ENCODE data around the gene KRTAP1-3. TPM values are rescaled to one million over a fixed set of nuclear protein-coding genes. Genes with fewer than 3 reads are reported as not detected.
A peak's percentile ranks its signal among the peaks of the same experiment; 100 is the strongest.
"Not testable (repeated sequence)": the region's sequence is repeated elsewhere in the genome, so short reads cannot be mapped to it uniquely, and the experiment has no call there.

KRTAP1-3 gene, protein sequence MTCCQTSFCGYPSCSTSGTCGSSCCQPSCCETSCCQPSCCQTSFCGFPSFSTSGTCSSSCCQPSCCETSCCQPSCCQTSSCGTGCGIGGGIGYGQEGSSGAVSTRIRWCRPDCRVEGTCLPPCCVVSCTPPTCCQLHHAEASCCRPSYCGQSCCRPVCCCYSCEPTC
- not detected for total RNA-seq

DNA sequence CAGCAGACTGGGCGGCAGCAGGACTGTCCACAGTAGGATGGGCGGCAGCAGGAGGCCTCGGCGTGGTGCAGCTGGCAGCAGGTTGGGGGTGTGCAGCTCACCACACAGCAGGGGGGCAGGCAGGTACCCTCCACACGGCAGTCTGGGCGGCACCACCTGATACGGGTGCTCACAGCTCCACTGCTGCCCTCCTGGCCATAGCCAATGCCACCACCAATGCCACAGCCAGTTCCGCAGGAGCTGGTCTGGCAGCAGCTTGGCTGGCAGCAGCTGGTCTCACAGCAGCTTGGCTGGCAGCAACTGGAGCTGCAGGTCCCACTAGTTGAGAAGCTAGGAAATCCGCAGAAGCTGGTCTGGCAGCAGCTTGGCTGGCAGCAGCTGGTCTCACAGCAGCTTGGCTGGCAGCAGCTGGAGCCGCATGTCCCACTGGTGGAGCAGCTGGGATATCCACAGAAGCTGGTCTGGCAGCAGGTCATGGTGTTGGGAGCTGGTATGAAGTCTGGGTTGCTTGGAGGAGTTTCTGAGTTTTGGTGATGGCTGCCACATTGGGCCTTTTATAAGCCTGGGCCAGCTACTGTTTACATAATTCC is at the start of gene KRTAP1-3:
KRTAP1-3 (minus strand) TSS at position 529 of the 590 bp plus-strand sequence; CDS start at position 476, 53 bp downstream.
- DNase-seq, result peak; percentile 74

DNA sequence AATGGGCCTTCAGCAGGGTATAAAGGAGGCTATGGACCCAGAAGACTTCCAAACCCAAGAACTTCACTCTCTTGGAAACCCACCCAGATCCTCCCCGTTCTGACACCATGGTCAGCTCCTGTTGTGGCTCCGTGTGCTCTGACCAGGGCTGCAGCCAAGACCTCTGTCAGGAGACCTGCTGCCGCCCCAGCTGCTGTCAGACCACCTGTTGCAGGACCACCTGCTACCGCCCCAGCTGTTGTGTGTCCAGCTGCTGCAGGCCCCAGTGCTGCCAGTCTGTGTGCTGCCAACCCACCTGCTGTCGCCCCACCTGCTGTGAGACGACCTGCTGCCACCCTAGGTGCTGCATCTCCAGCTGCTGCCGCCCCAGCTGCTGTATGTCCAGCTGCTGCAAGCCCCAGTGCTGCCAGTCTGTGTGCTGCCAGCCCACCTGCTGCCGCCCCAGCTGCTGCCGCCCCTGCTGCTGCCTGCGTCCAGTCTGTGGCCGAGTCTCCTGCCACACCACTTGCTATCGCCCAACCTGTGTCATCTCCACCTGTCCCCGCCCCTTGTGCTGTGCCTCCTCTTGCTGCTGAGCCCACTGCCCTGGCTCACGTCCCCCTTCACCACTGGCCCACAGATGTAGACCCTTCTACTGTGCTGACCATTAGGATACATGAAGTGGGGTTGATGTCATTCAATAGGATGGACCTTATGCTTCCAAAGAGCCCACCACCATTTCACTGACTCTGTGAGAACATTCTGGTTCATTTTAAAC is 49.6 kb upstream of the KRTAP1-3 start, which contains the start of gene KRTAP4-7:
KRTAP4-7 (plus strand) TSS at position 51 of the 757 bp plus-strand sequence; CDS start at position 108, 57 bp downstream.
- not testable (repeated sequence) for DNase-seq

GRCh38 chr17:41083427-41083826 is 48.8 kb upstream of the KRTAP1-3 start:
- not testable (repeated sequence) for DNase-seq

- no peak for DNase-seq
Measured at GRCh38 chr17:41082626-41083025, 48.0 kb upstream of the KRTAP1-3 start.

GRCh38 chr17:41076788-41077187 is 42.1 kb upstream of the KRTAP1-3 start:
- no peak for DNase-seq

- no peak for DNase-seq
Measured at GRCh38 chr17:41073676-41074075, 39.0 kb upstream of the KRTAP1-3 start.

- DNase-seq, result peak; percentile 66
Measured at GRCh38 chr17:41071606-41072360, 37.1 kb upstream of the KRTAP1-3 start.

DNA sequence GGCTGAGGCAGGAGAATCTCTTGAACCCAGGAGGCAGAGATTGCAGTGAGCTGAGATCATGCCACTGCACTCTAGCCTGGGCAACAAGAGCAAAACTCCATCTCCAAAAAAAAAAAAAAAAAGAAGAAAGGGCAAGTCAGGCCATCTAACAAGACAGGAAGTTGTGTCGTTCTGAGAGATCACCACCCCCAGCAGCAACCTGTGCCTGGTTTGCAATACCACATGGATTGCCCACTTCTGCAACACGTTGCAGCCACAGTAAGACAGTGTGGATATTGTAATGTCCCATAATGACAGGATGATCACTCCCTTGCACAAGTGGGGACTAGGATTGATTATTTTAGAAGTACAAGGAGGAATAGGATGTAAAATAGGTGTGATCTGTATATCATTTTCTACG is 34.4 kb upstream of the KRTAP1-3 start:
- DNase-seq, result no peak

DNA sequence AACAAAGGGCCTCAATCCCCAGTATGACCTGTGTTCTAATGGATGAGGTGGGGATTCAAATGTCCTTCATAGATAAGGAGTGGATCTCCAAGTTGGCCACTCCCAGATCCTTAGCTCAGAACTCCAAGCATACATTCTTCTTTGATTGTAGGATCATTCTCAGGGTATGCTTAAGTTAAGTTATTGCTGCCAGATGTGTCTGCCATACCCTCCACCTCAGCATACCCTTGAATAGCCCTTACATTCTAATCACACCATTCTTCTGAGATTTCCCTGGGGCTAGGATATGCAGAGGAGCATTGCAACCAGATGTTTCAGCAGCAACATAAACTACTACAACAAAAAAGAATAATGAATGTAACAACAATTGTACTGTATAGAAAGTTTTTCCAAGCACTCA is 32.6 kb upstream of the KRTAP1-3 start:
- no peak for DNase-seq

- no peak for DNase-seq
Measured at GRCh38 chr17:41065829-41066624, 31.4 kb upstream of the KRTAP1-3 start, which contains the start of gene KRTAP2-4. Gene KRTAP2-4, minus strand, starts transcription at chr17:41065879. Its CDS starts 34 bp downstream, at chr17:41065845.

GRCh38 chr17:41065016-41065689 is 30.5 kb upstream of the KRTAP1-3 start:
- DNase-seq, result not testable (repeated sequence)

GRCh38 chr17:41064301-41064700 is 29.6 kb upstream of the KRTAP1-3 start:
- no peak for DNase-seq

DNA sequence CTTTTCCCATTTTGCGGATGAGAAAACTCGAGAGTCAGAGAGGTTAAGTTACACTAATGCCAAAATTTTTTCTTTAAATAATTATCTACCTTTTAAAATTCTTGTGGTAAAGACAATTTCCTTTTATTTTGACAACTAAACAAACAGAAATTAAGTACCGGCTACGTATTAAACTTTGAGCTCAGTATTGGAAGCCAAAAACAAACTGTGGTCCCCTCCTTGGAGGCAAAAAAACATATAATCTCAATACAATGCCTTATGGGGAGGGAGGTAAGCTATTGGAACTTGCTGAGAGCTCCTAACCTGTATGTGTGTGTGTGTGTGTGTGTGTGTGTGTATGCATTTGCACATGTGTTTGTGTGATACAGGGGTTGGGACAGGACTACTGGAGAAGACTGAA is 28.8 kb upstream of the KRTAP1-3 start:
- DNase-seq, result no peak

DNA sequence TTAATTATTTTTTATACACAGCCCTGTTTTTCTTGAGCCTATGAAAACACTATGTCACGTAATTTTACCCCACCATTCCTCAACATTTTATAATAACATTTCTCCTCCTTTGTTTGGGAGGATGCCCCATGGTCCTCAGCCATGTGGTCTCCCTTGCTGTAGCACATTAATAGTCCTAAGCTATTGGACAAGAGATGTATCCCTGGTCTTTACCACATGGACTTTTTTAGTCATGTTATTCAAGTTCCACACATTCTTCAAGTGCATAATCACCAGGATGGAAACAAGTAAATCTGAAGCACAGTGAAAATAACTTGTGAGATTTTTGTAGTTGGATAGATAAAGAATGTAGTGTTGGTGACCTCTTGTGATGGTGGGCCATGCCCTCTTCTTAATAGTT is 27.3 kb upstream of the KRTAP1-3 start:
- no peak for DNase-seq

- DNase-seq, result no peak
Measured at GRCh38 chr17:41060052-41060604, 25.5 kb upstream of the KRTAP1-3 start, which contains the start of gene KRTAP2-3. Gene KRTAP2-3, minus strand, starts transcription at chr17:41060114. Its CDS starts 64 bp downstream, at chr17:41060050.

- DNase-seq, result not testable (repeated sequence)
Measured at GRCh38 chr17:41059276-41060051, 24.8 kb upstream of the KRTAP1-3 start.

DNA sequence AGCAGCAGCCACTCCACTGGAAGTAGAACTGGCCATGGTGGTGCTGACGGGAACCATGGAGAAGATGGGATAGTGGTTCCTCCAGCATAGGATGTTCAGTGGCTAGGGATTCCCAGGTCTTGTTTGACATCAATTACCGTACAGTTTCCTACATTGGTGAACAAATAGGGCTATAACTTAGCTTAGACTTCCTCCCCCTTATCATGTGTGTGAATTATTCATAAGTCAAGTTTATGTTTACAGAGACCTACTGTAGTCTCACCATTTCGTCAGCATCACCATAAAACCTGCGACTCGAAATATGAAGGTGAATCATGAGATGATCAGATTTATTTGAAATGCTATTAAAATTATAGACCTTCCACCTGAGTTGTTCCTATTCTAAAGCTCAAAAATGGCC is 24.1 kb upstream of the KRTAP1-3 start:
- no peak for DNase-seq

DNA sequence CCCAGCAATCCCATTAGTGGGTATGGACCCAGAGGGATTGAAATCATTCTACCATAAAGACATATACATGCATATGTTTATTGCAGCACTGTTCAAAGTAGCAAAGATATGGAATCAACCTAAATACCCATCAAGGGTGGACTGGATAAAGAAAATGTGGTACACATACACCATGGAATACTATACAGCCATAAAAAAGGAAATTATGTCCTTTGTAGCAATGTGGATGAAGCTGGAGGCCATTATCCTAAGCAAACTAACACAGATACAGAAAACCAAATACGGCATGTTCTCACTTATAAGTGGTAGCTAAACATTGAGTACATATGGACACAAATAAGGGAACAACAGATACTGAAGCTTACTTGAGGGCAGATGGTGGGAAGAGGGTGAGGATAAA is 22.9 kb upstream of the KRTAP1-3 start:
- DNase-seq, result no peak

- DNase-seq, result not testable (repeated sequence)
Measured at GRCh38 chr17:41055130-41055529, 20.5 kb upstream of the KRTAP1-3 start, which contains the start of gene KRTAP2-2. Gene KRTAP2-2, minus strand, starts transcription at chr17:41055230. Its CDS starts 19 bp downstream, at chr17:41055211.

GRCh38 chr17:41054556-41054955 is 19.9 kb upstream of the KRTAP1-3 start:
- not testable (repeated sequence) for DNase-seq
